RCC 7860 (cell line): Measurements from ENCODE around the gene BTG2.

Experiments
- DNase-seq: peaks from one replicate; pipeline ENCODE4 v3.0.0-alpha.2; 2015; ENCODE audit warnings: low spot score
- FAIRE-seq: peaks from 2 replicates; lab custom pipeline; 2012; peaks lifted over from hg19 to GRCh38; lab: Jason Lieb, UNC

Gene BTG2

GRCh38 chr1:203275656-203276272 lies 29.6 kb upstream of the BTG2 start:
- DNase-seq (no peak), FAIRE-seq (no peak)

DNA sequence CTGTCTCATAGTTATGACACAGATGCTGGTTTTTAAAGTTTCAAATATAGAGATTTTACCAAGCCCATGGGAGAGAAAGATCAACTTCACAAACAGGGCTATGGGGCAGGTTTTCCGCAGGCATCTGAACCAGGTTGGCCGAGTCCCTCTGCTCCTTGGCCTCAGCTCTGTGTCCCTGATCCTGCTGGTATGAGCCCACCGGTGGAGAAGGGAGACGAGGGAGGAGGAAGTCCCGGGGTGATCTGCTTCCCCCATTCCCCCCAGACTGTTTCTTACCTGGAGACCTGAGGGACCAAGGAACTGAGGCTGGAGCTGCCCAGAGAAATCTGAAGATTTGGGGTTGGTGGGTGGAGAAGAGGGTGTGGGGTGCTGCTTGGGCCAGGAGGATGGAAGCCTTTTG lies 28.9 kb upstream of the BTG2 start:
- FAIRE-seq (no peak), DNase-seq (no peak)

GRCh38 chr1:203276916-203277545 lies 28.3 kb upstream of the BTG2 start:
- DNase-seq (no peak), FAIRE-seq (no peak)

GRCh38 chr1:203278082-203278884 lies 27.0 kb upstream of the BTG2 start:
- FAIRE-seq: no peak

DNA sequence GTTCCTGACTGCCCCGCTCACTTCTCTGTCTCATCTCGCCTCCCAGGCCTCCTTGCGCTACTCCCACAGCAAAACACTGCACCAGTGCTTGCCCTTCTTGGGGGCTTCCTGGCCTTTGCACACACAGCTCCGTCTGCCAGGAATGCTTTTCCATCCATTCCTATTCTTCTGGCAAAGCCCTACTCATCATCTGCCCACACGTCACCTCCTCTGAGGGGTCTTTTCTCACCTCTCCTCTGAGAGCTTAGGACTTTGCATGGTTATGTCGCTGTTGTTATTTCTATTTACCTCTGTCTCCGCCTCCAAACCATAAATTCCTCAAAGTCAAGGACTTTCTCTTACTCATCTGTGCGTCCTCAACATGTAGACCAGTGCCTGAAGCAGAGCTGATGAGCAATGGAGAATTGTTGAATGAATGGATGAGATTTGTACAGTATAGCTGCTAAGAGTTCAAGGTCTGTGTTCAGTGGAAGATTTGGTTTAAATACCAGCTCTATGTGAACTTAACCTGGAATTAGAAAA lies 26.4 kb upstream of the BTG2 start:
- FAIRE-seq: no peak
- DNase-seq: no peak

More at GRCh38 chr1:203278082-203278884, 27.0 kb upstream of the BTG2 start:
- no peak for DNase-seq

DNA sequence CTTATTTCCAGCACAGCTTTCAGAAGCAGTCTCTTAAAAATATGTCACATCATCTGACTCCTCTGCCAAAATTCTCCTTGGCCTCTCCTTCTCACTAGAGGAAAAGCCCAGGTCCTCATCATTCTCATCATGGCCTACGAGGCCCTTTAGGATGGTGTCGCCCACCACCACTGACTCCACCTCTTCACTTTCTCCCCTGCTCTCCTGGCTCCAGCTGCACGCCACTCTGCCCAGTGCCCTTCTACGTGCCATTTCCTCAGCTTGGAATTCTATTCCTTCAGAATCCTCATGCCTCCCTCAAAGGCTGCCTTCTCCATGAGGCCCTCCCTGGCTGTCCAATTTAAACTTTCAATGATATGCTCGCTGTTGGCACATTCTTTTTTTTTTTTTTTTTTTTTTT lies 25.3 kb upstream of the BTG2 start:
- no peak for DNase-seq
- no peak for FAIRE-seq

DNA sequence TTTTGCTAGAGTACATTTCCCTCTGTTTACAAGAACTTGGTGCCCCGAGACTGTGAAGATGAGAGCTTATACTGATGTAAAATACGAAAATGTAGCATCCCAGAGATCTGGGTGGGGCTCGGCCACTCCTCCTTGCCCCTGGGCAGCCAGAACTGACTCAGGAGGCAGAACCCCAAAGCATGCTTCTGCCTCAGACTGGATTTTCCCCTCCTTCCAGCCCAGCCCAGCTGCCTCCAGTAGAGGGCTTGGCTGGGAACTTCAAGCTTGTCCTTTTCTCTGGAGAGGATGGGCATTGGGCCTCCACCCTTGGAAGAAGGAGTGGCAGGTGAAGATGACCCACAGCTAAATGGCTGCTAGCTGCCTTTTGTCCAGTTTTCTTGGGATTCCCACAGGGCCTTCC lies 24.3 kb upstream of the BTG2 start:
- DNase-seq: no peak
- FAIRE-seq: no peak

GRCh38 chr1:203281851-203282661 lies 23.3 kb upstream of the BTG2 start:
- DNase-seq (no peak), FAIRE-seq (no peak)

- FAIRE-seq (no peak), DNase-seq (peak; percentile 18)
These were observed 22.4 kb upstream of the BTG2 start for GRCh38 chr1:203282720-203283542.

DNA sequence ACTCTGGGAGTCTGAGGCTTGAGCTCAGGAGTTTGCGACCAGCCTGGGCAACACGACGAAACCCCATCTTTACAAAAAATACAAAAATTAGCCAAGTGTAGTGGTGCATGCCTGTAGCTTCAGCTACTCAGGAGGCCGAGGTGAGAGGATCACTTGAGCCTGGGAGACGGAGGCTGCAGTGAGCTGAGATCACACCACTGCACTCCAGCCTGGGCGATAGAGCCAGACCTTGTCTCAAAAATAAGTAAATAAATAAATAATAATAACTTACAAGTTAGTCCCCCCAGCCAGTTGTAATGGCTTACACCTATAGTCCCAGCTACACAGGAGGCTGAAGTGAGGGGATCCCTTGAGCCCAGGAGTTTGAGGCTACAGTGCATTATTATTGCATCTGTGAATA lies 21.7 kb upstream of the BTG2 start:
- no peak for FAIRE-seq

DNA sequence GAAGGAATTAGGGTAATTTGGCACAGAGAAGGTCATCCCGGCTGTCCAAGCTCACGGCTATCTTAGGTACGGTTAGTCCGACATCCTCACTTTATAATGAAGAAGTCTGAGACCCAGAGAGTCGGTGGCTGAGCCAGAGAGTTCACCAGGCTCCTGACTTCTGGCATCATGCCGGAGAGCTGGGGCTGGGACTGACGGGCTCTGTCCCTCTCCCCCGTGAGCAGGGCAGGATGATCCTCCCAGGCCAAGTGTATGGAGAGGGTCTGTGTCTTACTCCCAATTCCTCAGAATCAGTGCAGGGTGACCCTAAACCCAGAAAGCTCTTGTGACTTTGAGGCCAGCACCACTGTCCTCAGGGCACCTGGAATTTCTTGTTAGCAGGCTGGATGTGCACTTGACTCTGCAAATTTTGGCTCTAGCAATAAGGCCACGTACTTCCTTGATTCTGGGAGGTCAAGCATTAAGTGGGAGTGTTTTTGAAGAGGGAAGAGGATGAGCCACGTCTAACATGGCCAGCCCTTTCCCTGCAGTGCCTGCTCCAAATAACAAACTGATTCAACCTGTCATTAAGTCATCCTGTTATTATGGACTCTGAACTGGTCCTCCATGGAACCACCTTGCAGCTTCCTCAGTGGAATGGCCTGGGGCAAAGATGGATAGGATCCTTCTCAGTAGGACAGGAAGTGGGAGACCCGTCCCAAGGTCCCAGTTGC lies 20.8 kb upstream of the BTG2 start:
- DNase-seq: no peak
- no peak for FAIRE-seq

More for the DNA sequence above, 21.7 kb upstream of the BTG2 start:
- DNase-seq: no peak

DNA sequence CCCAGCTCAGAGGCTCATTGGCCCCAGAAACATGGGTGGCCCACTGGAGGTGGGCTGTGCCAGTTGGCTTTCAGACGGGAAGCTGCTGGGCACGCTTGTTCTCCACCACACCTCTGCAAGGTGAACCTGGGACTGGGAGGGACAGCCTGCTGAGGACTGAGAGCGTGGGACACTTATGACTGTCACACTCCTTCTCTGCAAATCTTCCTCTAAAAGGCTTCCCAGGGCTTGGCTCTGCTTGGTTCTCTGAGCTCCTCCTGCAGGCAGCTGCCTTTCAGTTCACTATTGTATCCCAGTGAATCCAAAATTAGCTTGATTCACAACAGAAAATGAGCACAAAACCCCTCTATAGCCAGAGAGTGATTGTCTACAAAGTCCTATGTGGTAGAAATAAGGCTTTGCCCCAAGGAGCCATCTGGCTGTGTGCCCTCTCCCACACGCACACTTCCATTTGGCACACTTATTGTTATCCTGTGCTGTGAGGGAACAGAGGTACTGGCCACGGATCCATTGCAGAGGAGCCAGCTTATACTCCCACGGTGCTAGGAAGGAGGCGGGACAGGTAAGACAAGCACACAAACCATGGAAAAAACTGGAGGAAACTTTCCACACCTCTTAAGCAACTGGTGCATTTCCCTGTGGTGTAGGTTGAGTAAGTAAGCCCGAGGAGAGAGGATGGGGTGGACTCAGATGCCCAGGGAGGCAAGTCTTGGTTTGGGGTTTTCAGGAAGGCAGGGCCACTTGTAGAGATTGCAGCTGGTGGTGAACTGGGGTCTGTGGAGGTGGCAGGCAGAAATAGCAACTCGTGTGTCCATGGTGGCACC lies 18.9 kb upstream of the BTG2 start:
- DNase-seq (no peak), FAIRE-seq (no peak)

- no peak for DNase-seq
- FAIRE-seq: no peak
These were observed 18.0 kb upstream of the BTG2 start for GRCh38 chr1:203287109-203287893.

GRCh38 chr1:203287898-203288297 lies 17.4 kb upstream of the BTG2 start:
- no peak for DNase-seq
- no peak for FAIRE-seq

GRCh38 chr1:203288400-203288799 lies 16.9 kb upstream of the BTG2 start:
- no peak for FAIRE-seq
- no peak for DNase-seq

DNA sequence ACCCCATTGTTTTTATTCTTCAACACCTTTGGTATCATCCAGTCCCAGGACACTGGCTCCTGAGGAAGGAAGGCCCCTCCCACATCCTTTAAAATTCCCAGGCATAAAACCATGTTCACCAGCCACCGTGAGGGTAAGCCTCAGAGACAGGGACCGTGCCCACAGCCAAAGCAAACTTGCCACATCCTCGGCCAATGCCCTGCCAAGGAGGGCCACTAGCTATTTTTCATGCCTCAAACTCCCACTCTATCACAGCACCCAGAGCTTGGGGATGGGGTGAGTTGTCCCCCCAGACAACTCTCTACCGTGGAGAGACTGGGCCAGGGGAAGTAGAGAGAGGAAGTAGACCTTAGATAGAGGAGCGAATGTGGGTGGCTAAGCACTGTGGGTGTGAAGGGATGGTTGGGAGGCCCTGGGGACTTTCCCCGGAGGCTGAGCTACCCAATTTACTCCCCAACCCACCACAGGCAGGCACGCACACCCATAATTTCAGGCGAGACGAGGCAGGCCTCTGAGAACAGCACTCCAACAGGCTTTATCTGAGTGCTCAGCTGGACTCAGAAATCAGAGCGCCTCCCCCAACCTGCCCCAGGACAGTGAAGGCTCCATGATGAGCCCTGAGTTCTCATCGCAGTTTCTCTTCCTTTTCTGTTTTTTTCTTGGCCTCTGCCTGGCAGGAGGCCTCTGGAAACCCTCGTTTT lies 15.9 kb upstream of the BTG2 start:
- no peak for DNase-seq
- FAIRE-seq: no peak

DNA sequence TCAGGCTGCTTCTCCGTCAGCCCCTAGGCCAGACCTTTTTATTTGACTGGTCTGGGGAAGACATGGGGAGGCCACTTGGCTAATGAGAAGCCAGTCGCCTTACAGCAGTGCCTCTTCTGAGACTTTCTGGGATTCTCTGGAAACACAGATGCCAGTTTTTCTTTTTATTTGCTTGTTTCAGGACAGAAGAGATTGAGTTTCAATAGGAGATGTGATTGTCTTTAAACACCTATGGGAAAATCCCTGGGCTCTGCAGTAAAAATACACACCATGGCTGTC lies 15.4 kb upstream of the BTG2 start:
- DNase-seq: no peak
- no peak for FAIRE-seq
